Neural cell (in vitro differentiated cells): Measurements from ENCODE around the gene EPOP. TPM values are rescaled to one million over a fixed set of nuclear protein-coding genes. Genes with fewer than 3 reads are reported as not detected.

Experiments
- H2AFZ ChIP-seq: fragments of 200-600, 300-800 bp; sonication (generic), shearing (Covaris generic); 2 replicates; pipeline ENCODE4 v1.6.0; 2014; ENCODE audit warnings: low read depth, mild to moderate bottlenecking, antibody characterized with exemption, low read length, moderate library complexity
- H3F3A ChIP-seq: fragments of 200-600 bp; shearing (Covaris generic); 2 replicates; pipeline ENCODE4 v1.6.1; 2016; ENCODE audit warnings: mild to moderate bottlenecking, moderate library complexity, mixed read lengths, antibody characterized with exemption, low read length; ENCODE audit not compliant: insufficient read depth, poor library complexity, severe bottlenecking
- H3K27ac ChIP-seq: fragments of 200-600, 300-800 bp; sonication (generic), shearing (Covaris generic); 2 replicates; pipeline ENCODE4 v1.5.1; 2014; ENCODE audit warnings: mild to moderate bottlenecking, low read length, moderate library complexity
- H3K27me3 ChIP-seq: fragments of 300-800, 200-600 bp; sonication (generic), shearing (Covaris generic); 2 replicates; pipeline ENCODE4 v1.6.0; 2014; ENCODE audit warnings: mild to moderate bottlenecking, low read depth, low read length, moderate library complexity; ENCODE audit not compliant: insufficient read depth
- H3K36me3 ChIP-seq: fragments of 300-800, 200-600 bp; sonication (generic), shearing (Covaris generic); 2 replicates; pipeline ENCODE4 v1.5.1; 2014; ENCODE audit warnings: mild to moderate bottlenecking, antibody characterized with exemption, low read length, moderate library complexity; ENCODE audit not compliant: insufficient read depth
- H3K4me2 ChIP-seq: fragments of 300-800, 200-600 bp; sonication (generic), shearing (Covaris generic); 2 replicates; pipeline ENCODE4 v1.6.0; 2014; ENCODE audit warnings: mild to moderate bottlenecking, low read length
- H3K4me3 ChIP-seq: fragments of 300-800, 200-600 bp; sonication (generic), shearing (Covaris generic); 2 replicates; pipeline ENCODE4 v1.5.1; 2014; ENCODE audit warnings: mild to moderate bottlenecking, low read length, moderate library complexity
- H3K79me2 ChIP-seq: fragments of 200-600 bp; shearing (Covaris generic); replicated peaks from 2 replicates; pipeline ENCODE4 v1.6.0; 2014; ENCODE audit warnings: mild to moderate bottlenecking, low read length, moderate library complexity; ENCODE audit not compliant: insufficient read depth
- H3K9ac ChIP-seq: fragments of 300-800, 200-600 bp; sonication (generic), shearing (Covaris generic); 2 replicates; pipeline ENCODE4 v1.6.1; 2016; ENCODE audit warnings: mild to moderate bottlenecking, low read length, mixed read lengths
- H3K9me2 ChIP-seq: fragments of 200-600 bp; shearing (Covaris generic); 2 replicates; pipeline ENCODE4 v1.6.1; 2016; ENCODE audit warnings: mild to moderate bottlenecking, low read length, mixed read lengths; ENCODE audit not compliant: insufficient read depth
- H3K9me3 ChIP-seq: fragments of 200-600, 300-800 bp; sonication (generic), shearing (Covaris generic); 2 replicates; pipeline ENCODE4 v1.6.1; 2016; ENCODE audit warnings: mild to moderate bottlenecking, mixed run types, low read length, moderate library complexity, mixed read lengths
- H4K20me1 ChIP-seq: fragments of 200-600 bp; shearing (Covaris generic); 2 replicates; pipeline ENCODE4 v1.6.1; 2016; ENCODE audit warnings: mild to moderate bottlenecking, mixed run types; ENCODE audit not compliant: insufficient read depth
- CTCF ChIP-seq: fragments of 450-650 bp; IDR thresholded peaks from 2 replicates; pipeline ENCODE4 v1.5.1; 2014; ENCODE audit warnings: antibody characterized with exemption, mild to moderate bottlenecking, moderate library complexity; ENCODE audit not compliant: poor library complexity, severe bottlenecking
- EP300 ChIP-seq: fragments of 450-650 bp; conservative IDR thresholded peaks from 2 replicates; pipeline ENCODE4 v1.6.1; 2014; ENCODE audit warnings: antibody characterized with exemption, mild to moderate bottlenecking, moderate library complexity; ENCODE audit not compliant: poor library complexity, severe bottlenecking
- EZH2 ChIP-seq: fragments of 200-600, 300-800 bp; shearing (Covaris generic), sonication (generic); IDR thresholded peaks from 2 replicates; pipeline ENCODE4 v1.6.1; 2014; ENCODE audit warnings: antibody characterized with exemption, low read length, borderline replicate concordance, mild to moderate bottlenecking; ENCODE audit not compliant: insufficient read depth, poor library complexity, severe bottlenecking
- MXI1 ChIP-seq: fragments of 450-650 bp; conservative IDR thresholded peaks from 2 replicates; pipeline ENCODE4 v1.6.1; 2014; ENCODE audit warnings: antibody characterized with exemption, mild to moderate bottlenecking; ENCODE audit not compliant: poor library complexity, severe bottlenecking
- POLR2AphosphoS5 ChIP-seq: IDR thresholded peaks from 2 replicates; pipeline ENCODE4 v1.6.1; 2012
- RAD21 ChIP-seq: fragments of 450-650 bp; conservative IDR thresholded peaks from 2 replicates; pipeline ENCODE4 v1.6.1; 2014; ENCODE audit warnings: antibody characterized with exemption, mild to moderate bottlenecking, moderate library complexity
- REST ChIP-seq: IDR thresholded peaks from 2 replicates; pipeline ENCODE4 v1.6.1; 2012; ENCODE audit warnings: borderline replicate concordance
- SMC3 ChIP-seq: fragments of 450-650 bp; conservative IDR thresholded peaks from 2 replicates; pipeline ENCODE4 v1.6.1; 2014; ENCODE audit warnings: antibody characterized with exemption, mild to moderate bottlenecking, moderate library complexity; ENCODE audit not compliant: poor library complexity
- TAF1 ChIP-seq: IDR thresholded peaks from 2 replicates; pipeline ENCODE4 v1.6.1; 2012; ENCODE audit warnings: low read depth
- polyA plus RNA-seq: library from polyadenylated mRNA; depleted of rRNA; stranded (reverse); fragments of >200 nt; gene quantifications from 2 replicates; pipeline ENCODE4 v1.2.3, GENCODE V29; 2014

The EPOP gene
- polyA plus RNA-seq, 1 donor from 2014 or later = 1.1 TPM

- Histone ChIP-seq H2AFZ (no peak overlapping the region), H4K20me1 (no peaks in the 10 kb centered on the region), H3K4me3 (peak overlapping the region; percentile 91), H3K79me2 (peaks cover 19% of the 10 kb centered on the region), H3K4me2 (peak overlapping the region; percentile 92), H3K27ac (no peak overlapping the region), H3K9ac (peak overlapping the region; percentile 67), H3K9me3 (no peaks in the 10 kb centered on the region), H3K27me3 (peaks cover 21% of the 10 kb centered on the region), H3F3A (no peaks in the 10 kb centered on the region), H3K36me3 (no peaks in the 10 kb centered on the region), H3K9me2 (no peaks in the 10 kb centered on the region)
- no peak for TF ChIP-seq SMC3
- TF ChIP-seq MXI1 = peak; percentile 88
- no peak for TF ChIP-seq EP300
- no peak for TF ChIP-seq REST
- no peak for TF ChIP-seq POLR2AphosphoS5
These were observed 31.2 kb upstream of the EPOP start for GRCh38 chr17:38705803-38706504.

GRCh38 chr17:38705523-38705802 lies 30.7 kb upstream of the EPOP start:
- no peaks in the 10 kb centered on the region for H4K20me1 ChIP-seq
- H3K4me3 ChIP-seq = peak overlapping the region; percentile 91
- H3K9ac ChIP-seq = peak overlapping the region; percentile 67
- no peak overlapping the region for H3K4me2 ChIP-seq
- H3K79me2 ChIP-seq = peaks cover 19% of the 10 kb centered on the region
- H3K27me3 ChIP-seq = peaks cover 21% of the 10 kb centered on the region
- TF ChIP-seq EZH2 (no peak), RAD21 (no peak), REST (no peak), POLR2AphosphoS5 (no peak), MXI1 (no peak), CTCF (no peak), SMC3 (no peak), TAF1 (no peak), EP300 (no peak)
- H2AFZ ChIP-seq = no peak overlapping the region
- no peak overlapping the region for H3K27ac ChIP-seq
- no peaks in the 10 kb centered on the region for H3F3A ChIP-seq
- no peaks in the 10 kb centered on the region for H3K36me3 ChIP-seq
- H3K9me3 ChIP-seq = no peaks in the 10 kb centered on the region
- H3K9me2 ChIP-seq = no peaks in the 10 kb centered on the region
